Measurements from ENCODE around the gene PTPRT. TPM values are rescaled to one million over a fixed set of nuclear protein-coding genes. Genes with fewer than 3 reads are reported as not detected.

The PTPRT gene
- total RNA-seq, 6 experiments from 2014 or later = not detected

- no peaks in the 10 kb centered on the region for H3K27me3 Mint-ChIP-seq (ENCODE audit: insufficient read depth)
- no peak overlapping the region for H3K27ac Mint-ChIP-seq
- peaks cover 46% of the 10 kb centered on the region for H3K9me3 Mint-ChIP-seq
Measured at GRCh38 chr20:43095034-43095433, 94.7 kb downstream of the PTPRT start.

GRCh38 chr20:43092386-43093088, 97.2 kb downstream of the PTPRT start:
- Mint-ChIP-seq H3K27ac (no peak overlapping the region), H3K27me3 (ENCODE audit: insufficient read depth) (no peaks in the 10 kb centered on the region)

More at GRCh38 chr20:43095034-43095433, 94.7 kb downstream of the PTPRT start:
- no peaks in the 10 kb centered on the region for H3K4me1 Mint-ChIP-seq (ENCODE audit: low read depth)
- no peak for TF ChIP-seq CTCF (IDR thresholded peaks at IDR 0.05)
- no peaks in the 10 kb centered on the region for H3K36me3 Mint-ChIP-seq (ENCODE audit: low read depth)
- no peak for DNase-seq
- H3K4me3 Mint-ChIP-seq = no peak overlapping the region

GRCh38 chr20:43068482-43068881, 121.2 kb downstream of the PTPRT start:
- H3K4me3 Mint-ChIP-seq = no peak overlapping the region

More at GRCh38 chr20:43092386-43093088, 97.2 kb downstream of the PTPRT start:
- no peaks in the 10 kb centered on the region for H3K4me1 Mint-ChIP-seq (ENCODE audit: low read depth)
- DNase-seq = no peak
- TF ChIP-seq CTCF (IDR thresholded peaks at IDR 0.05) = no peak
- no peaks in the 10 kb centered on the region for H3K36me3 Mint-ChIP-seq (ENCODE audit: low read depth)
- H3K9me3 Mint-ChIP-seq = peaks cover 48% of the 10 kb centered on the region
- no peak overlapping the region for H3K4me3 Mint-ChIP-seq

GRCh38 chr20:43066125-43066524, 123.6 kb downstream of the PTPRT start:
- Mint-ChIP-seq H3K4me1 (ENCODE audit: low read depth) (no peaks in the 10 kb centered on the region), H3K27me3 (ENCODE audit: insufficient read depth) (peaks cover 1% of the 10 kb centered on the region; the same call in 1 of the 2 replicates), H3K9me3 (peaks cover 50% of the 10 kb centered on the region), H3K27ac (no peak overlapping the region), H3K4me3 (no peak overlapping the region), H3K36me3 (ENCODE audit: low read depth) (no peaks in the 10 kb centered on the region)
- no peak for DNase-seq
- TF ChIP-seq CTCF (IDR thresholded peaks at IDR 0.05) = no peak

More at GRCh38 chr20:43068482-43068881, 121.2 kb downstream of the PTPRT start:
- TF ChIP-seq CTCF (IDR thresholded peaks at IDR 0.05) = no peak
- no peaks in the 10 kb centered on the region for H3K36me3 Mint-ChIP-seq (ENCODE audit: low read depth)
- peaks cover 41% of the 10 kb centered on the region for H3K9me3 Mint-ChIP-seq
- no peaks in the 10 kb centered on the region for H3K4me1 Mint-ChIP-seq (ENCODE audit: low read depth)
- peaks cover 1% of the 10 kb centered on the region; the same call in 1 of the 2 replicates for H3K27me3 Mint-ChIP-seq (ENCODE audit: insufficient read depth)
- no peak overlapping the region for H3K27ac Mint-ChIP-seq
- no peak for DNase-seq

DNA sequence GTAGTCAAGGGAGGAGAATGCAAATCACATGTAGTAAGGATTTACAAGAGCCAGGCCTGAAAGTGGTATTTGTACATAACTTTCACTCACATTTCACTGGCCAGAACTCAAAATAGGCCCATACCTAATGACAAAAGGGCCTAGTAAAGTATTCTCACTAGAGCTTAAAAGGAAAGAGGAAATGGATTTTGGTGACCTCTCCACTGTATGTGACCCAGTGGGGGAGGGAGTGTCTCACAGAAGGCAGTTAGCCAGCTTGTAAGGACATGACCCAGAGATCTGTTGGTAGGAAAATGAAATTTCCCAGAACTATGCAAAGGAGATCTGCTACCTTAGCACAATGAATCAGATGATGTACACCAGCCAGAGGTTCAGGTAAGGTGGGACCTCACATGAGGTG, 124.4 kb downstream of the PTPRT start:
- no peak overlapping the region for H3K27ac Mint-ChIP-seq
- no peaks in the 10 kb centered on the region for H3K4me1 Mint-ChIP-seq (ENCODE audit: low read depth)
- H3K4me3 Mint-ChIP-seq = no peak overlapping the region
- no peak for DNase-seq
- peaks cover 50% of the 10 kb centered on the region for H3K9me3 Mint-ChIP-seq
- no peaks in the 10 kb centered on the region for H3K36me3 Mint-ChIP-seq (ENCODE audit: low read depth)
- TF ChIP-seq CTCF (IDR thresholded peaks at IDR 0.05) = no peak
- H3K27me3 Mint-ChIP-seq (ENCODE audit: insufficient read depth) = peaks cover 1% of the 10 kb centered on the region; the same call in 1 of the 2 replicates
